K562 (cell line): ENCODE data around the gene MAP3K7CL. TPM values are rescaled to one million over a fixed set of nuclear protein-coding genes. Genes with fewer than 3 reads are reported as not detected.

ENCODE experiments used
- ARID2 ChIP-seq: fragments of 450-650 bp; IDR thresholded peaks from 2 replicates; pipeline ENCODE4 v1.6.1; 2017; ENCODE audit warnings: antibody characterized with exemption, mild to moderate bottlenecking
- FOSL1 ChIP-seq: fragments of 200-800 bp; sonication (Bioruptor generic); conservative IDR thresholded peaks from 2 replicates; pipeline ENCODE4 v1.6.1; 2016; ENCODE audit warnings: missing genetic modification characterization, missing compliant biosample characterization
- POLR2H ChIP-seq: IDR thresholded peaks from 2 replicates; pipeline ENCODE4 v1.6.1; 2016; ENCODE audit warnings: missing genetic modification characterization, low read depth, mild to moderate bottlenecking, control low read depth, missing compliant biosample characterization, moderate library complexity
- RAD21 ChIP-seq, 2 experiments: fragments of 250-450 bp in 1 of 2; fragments of 450-650 bp in 1 of 2; sonication (Bioruptor Pico) in 1 of 2; formaldehyde crosslinking in 1 of 2; IDR thresholded peaks in 1 of 2; conservative IDR thresholded peaks in 1 of 2; 2 replicates each; pipeline versions ENCODE4 v1.4.0 to v1.8.0; 2020 to 2022; ENCODE audit warnings: mild to moderate bottlenecking in 2 of 2, moderate library complexity in 1 of 2
- SMC3 ChIP-seq: conservative IDR thresholded peaks from 2 replicates; pipeline ENCODE4 v1.6.1; 2011; ENCODE audit warnings: low read depth, low read length, improper control_type of control experiment; ENCODE audit not compliant: insufficient read depth
- TAF15 ChIP-seq: fragments of 200-400 bp; formaldehyde crosslinking; IDR thresholded peaks from 2 replicates; pipeline ENCODE4 v1.6.1; 2017; ENCODE audit warnings: mild to moderate bottlenecking, low read depth, low read length, moderate library complexity
- ZNF24 ChIP-seq: fragments of 450-650 bp; IDR thresholded peaks from 2 replicates; pipeline ENCODE4 v1.6.1; 2016
- ZNF696 ChIP-seq: fragments of 250-450 bp; sonication (Bioruptor Pico); conservative IDR thresholded peaks from 2 replicates; pipeline ENCODE4 v1.4.0; 2020; ENCODE audit warnings: mild to moderate bottlenecking, moderate library complexity
- ZNF699 ChIP-seq: fragments of 250-450 bp; sonication (Bioruptor Pico); IDR thresholded peaks from 2 replicates; pipeline ENCODE4 v1.8.0; 2021; ENCODE audit warnings: mild to moderate bottlenecking, moderate library complexity; ENCODE audit not compliant: insufficient replicate concordance
- polyA plus RNA-seq, 8 experiments: library from polyadenylated mRNA; depleted of rRNA in 4 of 8; stranded (reverse) in 5 of 8; unstranded in 3 of 8; fragments of >200 nt; fragmentation: Nextera tagmentation in 2 of 8; fragmentation: Illumina TruSeq in 1 of 8; extraction: Ambion mirVana in 2 of 8; extraction: Trizol in 1 of 8; gene quantifications; 2 replicates each; pipeline versions ENCODE4 v1.2.1 to v1.2.3, GENCODE V29; 2011 to 2014; ENCODE audit warnings: inconsistent platforms in 1 of 8, missing spikeins in 1 of 8
- total RNA-seq, 7 experiments: library from RNA; depleted of rRNA in 6 of 7; stranded (reverse); fragments of >200 nt in 6 of 7; fragmentation: Illumina TruSeq in 2 of 7; extraction: Trizol in 2 of 7; gene quantifications; 2 replicates each; pipeline versions ENCODE4 v1.2.1 to v1.2.3, GENCODE V29; 2011 to 2021; ENCODE audit warnings: low replicate concordance in 1 of 7
- TF ChIP-seq, protein P1 (sequence below), 2 experiments: fragments of 450-650 bp; formaldehyde crosslinking in 1 of 2; IDR thresholded peaks; 2 replicates each; pipeline versions ENCODE4 v1.4.0 to v1.6.1; 2014 to 2020; ENCODE audit warnings: mild to moderate bottlenecking in 2 of 2, borderline replicate concordance in 1 of 2, low read depth in 1 of 2
- TF ChIP-seq, protein P2 (sequence below), 2 experiments: IDR thresholded peaks in 1 of 2; conservative IDR thresholded peaks in 1 of 2; 2 replicates each; pipeline ENCODE4 v1.6.1; 2016; ENCODE audit warnings: low read depth in 2 of 2, mild to moderate bottlenecking in 1 of 2, missing compliant biosample characterization in 1 of 2, missing genetic modification characterization in 1 of 2, moderate library complexity in 1 of 2
- TF ChIP-seq, protein P3 (sequence below): fragments of 450-650 bp; formaldehyde crosslinking; IDR thresholded peaks from 2 replicates; pipeline ENCODE4 v1.4.0; 2020; ENCODE audit warnings: mild to moderate bottlenecking, moderate library complexity

The MAP3K7CL gene
- total and polyA plus RNA-seq, 9 of the 15 experiments (the other 6 are each of a cell fraction or from before 2014, with no cell fraction given) = 0.13 to 0.15 (median 0.14) TPM; not detected in 6

DNA sequence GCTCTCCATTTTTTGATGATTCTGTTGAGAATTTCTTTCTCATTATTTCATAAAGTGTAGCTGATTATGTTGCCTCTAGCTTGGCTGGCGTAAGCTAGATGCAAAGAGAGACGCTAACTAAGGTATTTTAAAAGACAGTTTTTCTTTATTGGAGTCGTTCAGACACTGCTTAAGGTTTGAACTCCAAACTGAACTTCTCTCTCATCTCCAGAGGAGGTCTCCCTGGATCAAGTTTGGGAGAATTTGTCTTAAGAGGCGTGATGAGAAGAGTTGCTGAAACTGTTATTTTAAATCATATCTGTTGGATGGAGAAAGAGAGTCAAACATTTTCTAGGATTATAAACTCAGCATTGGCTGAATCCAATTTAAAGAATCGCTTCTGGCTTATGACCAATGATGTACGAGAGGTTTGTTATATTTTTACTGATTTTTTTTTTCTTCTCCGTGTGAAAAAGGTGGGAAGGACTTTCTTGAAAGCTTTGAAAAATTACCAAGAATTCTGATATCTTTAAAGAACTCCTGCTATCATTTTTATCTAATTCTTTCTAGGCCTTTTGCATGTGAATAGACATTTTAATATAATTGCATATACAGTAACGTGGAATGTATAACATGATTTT, 34.0 kb downstream of the MAP3K7CL start (continued):
- TF ChIP-seq, protein P1, sequence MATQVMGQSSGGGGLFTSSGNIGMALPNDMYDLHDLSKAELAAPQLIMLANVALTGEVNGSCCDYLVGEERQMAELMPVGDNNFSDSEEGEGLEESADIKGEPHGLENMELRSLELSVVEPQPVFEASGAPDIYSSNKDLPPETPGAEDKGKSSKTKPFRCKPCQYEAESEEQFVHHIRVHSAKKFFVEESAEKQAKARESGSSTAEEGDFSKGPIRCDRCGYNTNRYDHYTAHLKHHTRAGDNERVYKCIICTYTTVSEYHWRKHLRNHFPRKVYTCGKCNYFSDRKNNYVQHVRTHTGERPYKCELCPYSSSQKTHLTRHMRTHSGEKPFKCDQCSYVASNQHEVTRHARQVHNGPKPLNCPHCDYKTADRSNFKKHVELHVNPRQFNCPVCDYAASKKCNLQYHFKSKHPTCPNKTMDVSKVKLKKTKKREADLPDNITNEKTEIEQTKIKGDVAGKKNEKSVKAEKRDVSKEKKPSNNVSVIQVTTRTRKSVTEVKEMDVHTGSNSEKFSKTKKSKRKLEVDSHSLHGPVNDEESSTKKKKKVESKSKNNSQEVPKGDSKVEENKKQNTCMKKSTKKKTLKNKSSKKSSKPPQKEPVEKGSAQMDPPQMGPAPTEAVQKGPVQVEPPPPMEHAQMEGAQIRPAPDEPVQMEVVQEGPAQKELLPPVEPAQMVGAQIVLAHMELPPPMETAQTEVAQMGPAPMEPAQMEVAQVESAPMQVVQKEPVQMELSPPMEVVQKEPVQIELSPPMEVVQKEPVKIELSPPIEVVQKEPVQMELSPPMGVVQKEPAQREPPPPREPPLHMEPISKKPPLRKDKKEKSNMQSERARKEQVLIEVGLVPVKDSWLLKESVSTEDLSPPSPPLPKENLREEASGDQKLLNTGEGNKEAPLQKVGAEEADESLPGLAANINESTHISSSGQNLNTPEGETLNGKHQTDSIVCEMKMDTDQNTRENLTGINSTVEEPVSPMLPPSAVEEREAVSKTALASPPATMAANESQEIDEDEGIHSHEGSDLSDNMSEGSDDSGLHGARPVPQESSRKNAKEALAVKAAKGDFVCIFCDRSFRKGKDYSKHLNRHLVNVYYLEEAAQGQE (IDR thresholded peaks at IDR 0.05; ENCODE audit: borderline replicate concordance) = peak; percentile 86; the same call in 1 of the 2 replicates
- TF ChIP-seq, protein P1 (CRISPR knock-in tag; IDR thresholded peaks at IDR 0.05; ENCODE audit: low read depth) = no peak
- TF ChIP-seq ZNF24 (0 out of 2 replicates have a peak, but pooled peaks have one; percentile 27), POLR2H (tag) (0 out of 2 replicates have a peak, but pooled peaks have one; percentile 49), RAD21 (CRISPR knock-in tag; conservative IDR thresholded peaks at IDR 0.05 in 1 of 2, IDR thresholded peaks at IDR 0.05 in 1 of 2) (peak; percentile 94 to 96), FOSL1 (tag) (0 out of 2 replicates have a peak, but pooled peaks have one; percentile 15), SMC3 (peak; percentile 74), ZNF699 (CRISPR knock-in tag) (no peak), TAF15 (no peak), ARID2 (peak; percentile 46; the same call in 1 of the 2 replicates), ZNF696 (no peak)
- TF ChIP-seq, protein P2, sequence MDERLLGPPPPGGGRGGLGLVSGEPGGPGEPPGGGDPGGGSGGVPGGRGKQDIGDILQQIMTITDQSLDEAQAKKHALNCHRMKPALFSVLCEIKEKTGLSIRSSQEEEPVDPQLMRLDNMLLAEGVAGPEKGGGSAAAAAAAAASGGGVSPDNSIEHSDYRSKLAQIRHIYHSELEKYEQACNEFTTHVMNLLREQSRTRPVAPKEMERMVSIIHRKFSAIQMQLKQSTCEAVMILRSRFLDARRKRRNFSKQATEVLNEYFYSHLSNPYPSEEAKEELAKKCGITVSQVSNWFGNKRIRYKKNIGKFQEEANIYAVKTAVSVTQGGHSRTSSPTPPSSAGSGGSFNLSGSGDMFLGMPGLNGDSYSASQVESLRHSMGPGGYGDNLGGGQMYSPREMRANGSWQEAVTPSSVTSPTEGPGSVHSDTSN (CRISPR knock-in tag; IDR thresholded peaks at IDR 0.05; ENCODE audit: low read depth) = no peak
- TF ChIP-seq, protein P2 (tag; conservative IDR thresholded peaks at IDR 0.05; ENCODE audit: low read depth) = peak; percentile 14; the same call in 1 of the 2 replicates
- TF ChIP-seq, protein P3, sequence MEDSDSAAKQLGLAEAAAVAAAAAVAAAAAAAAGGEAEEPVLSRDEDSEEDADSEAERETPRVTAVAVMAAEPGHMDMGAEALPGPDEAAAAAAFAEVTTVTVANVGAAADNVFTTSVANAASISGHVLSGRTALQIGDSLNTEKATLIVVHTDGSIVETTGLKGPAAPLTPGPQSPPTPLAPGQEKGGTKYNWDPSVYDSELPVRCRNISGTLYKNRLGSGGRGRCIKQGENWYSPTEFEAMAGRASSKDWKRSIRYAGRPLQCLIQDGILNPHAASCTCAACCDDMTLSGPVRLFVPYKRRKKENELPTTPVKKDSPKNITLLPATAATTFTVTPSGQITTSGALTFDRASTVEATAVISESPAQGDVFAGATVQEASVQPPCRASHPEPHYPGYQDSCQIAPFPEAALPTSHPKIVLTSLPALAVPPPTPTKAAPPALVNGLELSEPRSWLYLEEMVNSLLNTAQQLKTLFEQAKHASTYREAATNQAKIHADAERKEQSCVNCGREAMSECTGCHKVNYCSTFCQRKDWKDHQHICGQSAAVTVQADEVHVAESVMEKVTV = peak; percentile 86
- TF ChIP-seq, all 486 proteins: peak for 12
